ENCODE measurements around the gene BLMH. TPM values are rescaled to one million over a fixed set of nuclear protein-coding genes. Genes with fewer than 3 reads are reported as not detected.

Gene BLMH
- total RNA-seq, 4 donors from 2014 or later, result 17.5 to 31.7 (median 27.1) TPM

DNA sequence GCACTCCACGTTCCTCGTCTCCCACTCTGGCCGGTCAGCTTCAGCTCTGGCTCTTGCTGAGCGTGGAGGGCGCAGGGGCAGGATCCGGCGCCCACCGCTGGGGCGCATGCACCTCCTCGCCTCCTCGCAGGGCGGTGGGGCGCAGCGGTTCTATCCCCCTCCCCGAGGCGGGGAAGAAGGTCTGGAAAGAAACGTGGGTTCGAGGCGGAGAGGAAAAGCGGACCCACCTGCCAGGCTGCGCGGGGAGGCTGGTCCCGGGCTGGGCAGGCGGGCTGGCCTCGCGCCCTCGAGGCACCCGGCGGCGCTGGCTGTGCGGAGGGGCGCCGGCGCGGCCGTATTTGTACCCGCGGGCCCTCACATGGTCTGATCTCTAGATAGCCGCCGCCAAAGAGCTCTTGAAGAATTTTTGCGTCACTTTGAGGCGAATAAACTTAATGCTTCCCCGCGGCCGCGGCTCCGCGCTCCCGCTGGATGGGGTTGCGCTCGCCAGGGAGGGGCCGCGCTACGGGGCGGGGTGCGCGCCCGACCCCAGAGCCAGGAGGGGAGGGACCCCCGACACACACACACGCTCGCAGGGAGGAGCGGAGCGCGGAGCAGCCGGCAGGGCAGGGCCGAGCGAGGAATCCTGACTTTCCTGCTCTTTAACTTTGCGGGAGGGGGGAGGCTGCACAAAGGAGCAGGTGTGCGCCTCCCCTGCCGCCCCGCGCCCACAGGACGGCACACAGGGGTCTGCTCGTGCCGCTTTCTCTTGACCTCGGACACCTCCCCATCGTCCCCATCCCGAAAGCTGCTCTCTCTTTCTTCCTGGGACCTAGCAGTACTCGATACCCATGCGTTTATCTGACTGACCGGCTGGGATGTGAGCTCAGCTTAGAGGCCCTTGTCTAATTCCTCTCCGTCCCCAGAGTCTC is 56.1 kb downstream of the BLMH start, which contains the start of gene SLC6A4:
Gene SLC6A4 (minus strand): TSS at position 312 of the 911 bp plus-strand sequence. CDS start 13,739 bp downstream, outside the sequence.
- Histone ChIP-seq H3K9me3 (no peaks in the 10 kb centered on the region), H3K27me3 (no peaks in the 10 kb centered on the region), H3K4me3 (replicated peaks in 1 of 3) (peak within 1 kb of the TSS in 2 of 3 donors; percentile 29 to 44), H3K4me1 (peaks cover 14 to 23% of the 10 kb centered on the region in 2 donors), H3K36me3 (no peaks in the 10 kb centered on the region), H3K27ac (no peak within 1 kb of the TSS)
- TF ChIP-seq POLR2A (IDR thresholded peaks at IDR 0.05), result no peak
- TF ChIP-seq, protein P1, sequence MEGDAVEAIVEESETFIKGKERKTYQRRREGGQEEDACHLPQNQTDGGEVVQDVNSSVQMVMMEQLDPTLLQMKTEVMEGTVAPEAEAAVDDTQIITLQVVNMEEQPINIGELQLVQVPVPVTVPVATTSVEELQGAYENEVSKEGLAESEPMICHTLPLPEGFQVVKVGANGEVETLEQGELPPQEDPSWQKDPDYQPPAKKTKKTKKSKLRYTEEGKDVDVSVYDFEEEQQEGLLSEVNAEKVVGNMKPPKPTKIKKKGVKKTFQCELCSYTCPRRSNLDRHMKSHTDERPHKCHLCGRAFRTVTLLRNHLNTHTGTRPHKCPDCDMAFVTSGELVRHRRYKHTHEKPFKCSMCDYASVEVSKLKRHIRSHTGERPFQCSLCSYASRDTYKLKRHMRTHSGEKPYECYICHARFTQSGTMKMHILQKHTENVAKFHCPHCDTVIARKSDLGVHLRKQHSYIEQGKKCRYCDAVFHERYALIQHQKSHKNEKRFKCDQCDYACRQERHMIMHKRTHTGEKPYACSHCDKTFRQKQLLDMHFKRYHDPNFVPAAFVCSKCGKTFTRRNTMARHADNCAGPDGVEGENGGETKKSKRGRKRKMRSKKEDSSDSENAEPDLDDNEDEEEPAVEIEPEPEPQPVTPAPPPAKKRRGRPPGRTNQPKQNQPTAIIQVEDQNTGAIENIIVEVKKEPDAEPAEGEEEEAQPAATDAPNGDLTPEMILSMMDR (IDR thresholded peaks at IDR 0.05), result no peak
- WGBS, 2 donors, result 5 to 10% methylated on average over 42 to 46 of the region's 82 CpGs
- intact Hi-C loops (cut with DNase I), result no loop called here
- peak; percentile 17 to 20 for DNase-seq

DNA sequence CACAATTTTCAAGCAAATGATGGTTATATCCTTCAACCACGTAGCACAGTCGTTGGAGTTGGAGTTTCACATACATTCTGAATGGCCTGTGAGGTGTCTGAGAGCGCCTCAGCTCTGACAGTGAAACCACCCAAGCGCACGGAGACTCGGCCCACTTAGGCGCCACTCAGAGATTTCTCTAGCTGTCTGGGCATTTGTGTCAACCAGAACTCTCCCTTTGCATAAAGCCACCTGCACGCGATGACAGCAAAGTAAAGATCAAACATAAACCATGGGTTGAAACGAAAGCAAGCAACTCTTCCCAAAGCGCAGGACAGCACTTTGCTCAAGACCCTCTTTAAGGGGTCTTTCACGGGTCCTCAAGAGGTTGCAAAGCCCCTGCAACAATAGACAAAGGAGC is 56.8 kb downstream of the BLMH start:
- Histone ChIP-seq H3K4me3 (replicated peaks in 1 of 3) (peak overlapping the region in 2 of 3 donors; percentile 29 to 44), H3K9me3 (no peaks in the 10 kb centered on the region), H3K27ac (no peak overlapping the region), H3K36me3 (no peaks in the 10 kb centered on the region), H3K27me3 (no peaks in the 10 kb centered on the region), H3K4me1 (peaks cover 14 to 23% of the 10 kb centered on the region in 2 donors)
- intact Hi-C loops (cut with DNase I), result no loop called here
- 23 to 27% methylated on average over 12 of the region's 12 CpGs for WGBS, 2 donors
- peak; percentile 30 to 35 for DNase-seq
- no peak for TF ChIP-seq POLR2A (IDR thresholded peaks at IDR 0.05)
- TF ChIP-seq, protein P1 (IDR thresholded peaks at IDR 0.05), result no peak

- 90 to 97% methylated on average over 6 of the region's 6 CpGs for WGBS, 2 donors
- intact Hi-C loops (cut with DNase I), result no loop called here
- Histone ChIP-seq H3K27me3 (no peaks in the 10 kb centered on the region), H3K4me3 (replicated peaks in 1 of 3) (no peak overlapping the region), H3K4me1 (peaks cover 14 to 23% of the 10 kb centered on the region in 2 donors), H3K27ac (no peak overlapping the region), H3K9me3 (no peaks in the 10 kb centered on the region), H3K36me3 (no peaks in the 10 kb centered on the region)
- no peak for DNase-seq
- TF ChIP-seq POLR2A (IDR thresholded peaks at IDR 0.05), result no peak
- TF ChIP-seq, protein P1 (IDR thresholded peaks at IDR 0.05), result no peak
Measured at GRCh38 chr17:30234296-30234695, 57.4 kb downstream of the BLMH start.

DNA sequence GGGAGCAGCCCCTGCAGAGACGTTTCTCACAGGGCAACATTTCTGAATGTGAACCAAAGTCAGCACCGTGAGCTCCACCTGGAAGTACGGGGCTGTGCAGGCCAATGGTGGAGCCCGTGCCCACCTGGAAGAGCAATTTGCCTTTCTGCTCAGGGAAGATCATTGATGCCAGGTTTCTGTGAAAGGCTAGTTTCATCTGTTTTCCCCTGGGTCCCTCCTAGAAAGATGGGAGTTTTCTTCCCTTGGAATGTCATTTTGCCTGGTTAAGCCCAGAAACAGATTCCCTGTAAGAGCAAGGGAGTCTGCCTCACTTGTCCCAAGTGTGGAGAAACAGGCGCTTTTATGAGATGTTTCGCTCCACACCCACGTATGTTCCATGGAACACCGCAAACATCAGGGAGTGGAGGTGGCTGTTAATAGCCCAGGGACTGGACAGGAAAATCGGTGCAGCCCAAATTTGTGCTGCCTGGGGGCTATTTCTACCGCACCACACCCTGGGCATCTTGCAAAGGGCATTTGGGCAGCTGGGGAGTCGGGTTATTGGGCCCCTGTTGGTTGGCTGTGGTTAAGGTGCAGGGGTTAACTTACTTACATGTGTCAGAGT is 58.8 kb downstream of the BLMH start:
- no peak for DNase-seq
- Histone ChIP-seq H3K27me3 (no peaks in the 10 kb centered on the region), H3K4me1 (peaks cover 14 to 23% of the 10 kb centered on the region in 2 donors), H3K36me3 (no peaks in the 10 kb centered on the region), H3K4me3 (replicated peaks in 1 of 3) (no peak overlapping the region), H3K9me3 (no peaks in the 10 kb centered on the region), H3K27ac (no peak overlapping the region)
- WGBS, 2 donors, result 84 to 87% methylated on average over 10 to 11 of the region's 11 CpGs
- TF ChIP-seq, protein P1 (IDR thresholded peaks at IDR 0.05), result no peak
- no peak for TF ChIP-seq POLR2A (IDR thresholded peaks at IDR 0.05)
- intact Hi-C loops (cut with DNase I), result no loop called here

Data from thyroid gland (tissue), 4 donors.